DMS 273 (cell line): ENCODE results near the gene RASD1.

Source experiments
- DNase-seq: peaks from one replicate; lab custom pipeline; 2025; ENCODE audit not compliant: unreplicated experiment; lab: John Stamatoyannopoulos, UW

The RASD1 gene

GRCh38 chr17:17445925-17446665 lies 50.1 kb downstream of the RASD1 start:
- no peak for DNase-seq

GRCh38 chr17:17445296-17445924 lies 50.8 kb downstream of the RASD1 start:
- no peak for DNase-seq
